K562 (cell line): ENCODE data around the gene HPD. TPM values are rescaled to one million over a fixed set of nuclear protein-coding genes. Genes with fewer than 3 reads are reported as not detected.

Source experiments
- BRF2 ChIP-seq: IDR thresholded peaks from 3 replicates; pipeline ENCODE4 v1.6.1; 2011; ENCODE audit warnings: borderline replicate concordance, mild to moderate bottlenecking; ENCODE audit not compliant: insufficient read length, insufficient read depth
- CC2D1A ChIP-seq: fragments of 450-650 bp; IDR thresholded peaks from 2 replicates; pipeline ENCODE4 v1.6.1; 2017; ENCODE audit warnings: mild to moderate bottlenecking
- CEBPG ChIP-seq, 3 experiments: fragments of 200-800 bp in 1 of 3; sonication (Bioruptor generic) in 1 of 3; sonication (generic) in 1 of 3; formaldehyde crosslinking in 1 of 3; IDR thresholded peaks in 2 of 3; conservative IDR thresholded peaks in 1 of 3; 2 replicates each; pipeline versions ENCODE4 v1.6.1 to v1.8.0; 2016 to 2022; ENCODE audit warnings: missing compliant biosample characterization in 2 of 3, missing genetic modification characterization in 2 of 3, mild to moderate bottlenecking in 1 of 3, missing genetic modification reagents in 1 of 3
- CEBPZ ChIP-seq: fragments of 150-350 bp; IDR thresholded peaks from 2 replicates; pipeline ENCODE4 v1.6.1; 2014; ENCODE audit warnings: low read depth, mild to moderate bottlenecking, low read length, borderline replicate concordance
- CLOCK ChIP-seq: fragments of 250-450 bp; sonication (Bioruptor Pico); IDR thresholded peaks from 2 replicates; pipeline ENCODE4 v1.4.0; 2020; ENCODE audit warnings: mild to moderate bottlenecking, moderate library complexity, borderline replicate concordance
- ETV1 ChIP-seq: fragments of 450-650 bp; conservative IDR thresholded peaks from 2 replicates; pipeline ENCODE4 v1.6.1; 2016; ENCODE audit warnings: missing genetic modification characterization, control low read depth, low read depth, missing compliant biosample characterization
- HDAC3 ChIP-seq: fragments of 450-650 bp; IDR thresholded peaks from 2 replicates; pipeline ENCODE4 v1.6.1; 2018; ENCODE audit warnings: borderline replicate concordance, mild to moderate bottlenecking, moderate library complexity; ENCODE audit not compliant: partially characterized antibody
- LARP7 ChIP-seq: fragments of 450-650 bp; IDR thresholded peaks from 2 replicates; pipeline ENCODE4 v1.6.1; 2016
- MLLT1 ChIP-seq, 2 experiments: fragments of 450-650 bp; IDR thresholded peaks; 2 replicates each; pipeline ENCODE4 v1.6.1; 2016
- MLX ChIP-seq, 2 experiments: fragments of 450-650 bp in 1 of 2; sonication (generic) in 1 of 2; formaldehyde crosslinking; conservative IDR thresholded peaks; 2 replicates each; pipeline versions ENCODE4 v1.4.0 to v1.8.1; 2020 to 2022; ENCODE audit warnings: mild to moderate bottlenecking in 1 of 2, missing genetic modification reagents in 1 of 2
- PHF8 ChIP-seq: fragments of 200-600 bp; sonication (generic); IDR thresholded peaks from 2 replicates; pipeline ENCODE4 v1.6.1; 2012; ENCODE audit warnings: mixed run types, mild to moderate bottlenecking, inconsistent platforms, low read length, moderate library complexity, borderline replicate concordance
- SRSF7 ChIP-seq: fragments of 200-400 bp; formaldehyde crosslinking; optimal IDR thresholded peaks from 2 replicates; pipeline ENCODE3; 2017; ENCODE audit warnings: mild to moderate bottlenecking, low read depth, low read length
- ZKSCAN1 ChIP-seq: fragments of 150-350 bp; IDR thresholded peaks from 2 replicates; pipeline ENCODE4 v1.6.1; 2016; ENCODE audit warnings: low read depth, low read length
- ZNF511 ChIP-seq: sonication (generic); formaldehyde crosslinking; IDR thresholded peaks from 2 replicates; pipeline ENCODE4 v1.8.0; 2022; ENCODE audit warnings: mild to moderate bottlenecking, missing genetic modification reagents
- polyA plus RNA-seq, 8 experiments: library from polyadenylated mRNA; depleted of rRNA in 4 of 8; stranded (reverse) in 5 of 8; unstranded in 3 of 8; fragments of >200 nt; fragmentation: Nextera tagmentation in 2 of 8; fragmentation: Illumina TruSeq in 1 of 8; extraction: Ambion mirVana in 2 of 8; extraction: Trizol in 1 of 8; gene quantifications; 2 replicates each; pipeline versions ENCODE4 v1.2.1 to v1.2.3, GENCODE V29; 2011 to 2014; ENCODE audit warnings: inconsistent platforms in 1 of 8, missing spikeins in 1 of 8
- total RNA-seq, 7 experiments: library from RNA; depleted of rRNA in 6 of 7; stranded (reverse); fragments of >200 nt in 6 of 7; fragmentation: Illumina TruSeq in 2 of 7; extraction: Trizol in 2 of 7; gene quantifications; 2 replicates each; pipeline versions ENCODE4 v1.2.1 to v1.2.3, GENCODE V29; 2011 to 2021; ENCODE audit warnings: low replicate concordance in 1 of 7

Gene HPD
- total and polyA plus RNA-seq, 9 of the 15 experiments (the other 6 are each of a cell fraction or from before 2014, with no cell fraction given): 0.06 to 0.29 (median 0.07) TPM; not detected in 4

GRCh38 chr12:121802843-121803698, 55.6 kb downstream of the HPD start (continued):
- TF ChIP-seq MLLT1 (IDR thresholded peaks at IDR 0.05): peak; percentile 33 to 95; a peak in 3 of 4 replicates
- no peak for TF ChIP-seq CEBPZ
- peak; percentile 61; the same call in 1 of the 2 replicates for TF ChIP-seq ZNF511 (CRISPR knock-in tag)
- no peak for TF ChIP-seq CEBPG (CRISPR knock-in tag; IDR thresholded peaks at IDR 0.05)
- TF ChIP-seq CEBPG (tag; conservative IDR thresholded peaks at IDR 0.05 in 1 of 2, IDR thresholded peaks at IDR 0.05 in 1 of 2): no peak
- TF ChIP-seq MLX (CRISPR knock-in tag; conservative IDR thresholded peaks at IDR 0.05): no peak
- TF ChIP-seq ETV1 (tag): no peak
- TF ChIP-seq CC2D1A: no peak; the same call in 1 of the 2 replicates
- TF ChIP-seq CLOCK (CRISPR knock-in tag): no peak
- peak; percentile 56; the same call in 1 of the 2 replicates for TF ChIP-seq ZKSCAN1
- TF ChIP-seq LARP7: peak; percentile 14; the same call in 1 of the 2 replicates
- no peak for TF ChIP-seq SRSF7
- no peak for TF ChIP-seq BRF2
- peak; percentile 57; the same call in 1 of the 2 replicates for TF ChIP-seq PHF8
- TF ChIP-seq HDAC3: no peak
